ENCODE measurements around the gene KATNAL1.
"Not testable (repeated sequence)": the region's sequence is repeated elsewhere in the genome, so short reads cannot be mapped to it uniquely, and the experiment has no call there.

KATNAL1 gene

GRCh38 chr13:30204564-30204963 is 102.8 kb downstream of the KATNAL1 start:
- DNase-seq, result no peak

- peak; percentile 38 for DNase-seq
Observed at GRCh38 chr13:30196025-30196424, 111.3 kb downstream of the KATNAL1 start.

- DNase-seq, result no peak
Observed at GRCh38 chr13:30194906-30195305, 112.4 kb downstream of the KATNAL1 start.

GRCh38 chr13:30193279-30194234 is 113.8 kb downstream of the KATNAL1 start:
- no peak for DNase-seq

- no peak for DNase-seq
Observed at GRCh38 chr13:30192320-30193093, 114.8 kb downstream of the KATNAL1 start.

GRCh38 chr13:30191491-30192100 is 115.8 kb downstream of the KATNAL1 start:
- no peak for DNase-seq

- DNase-seq, result peak; percentile 13
Observed at GRCh38 chr13:30186634-30187415, 120.5 kb downstream of the KATNAL1 start.

GRCh38 chr13:30181888-30182651 is 125.3 kb downstream of the KATNAL1 start:
- DNase-seq, result no peak

- DNase-seq, result no peak
Observed at GRCh38 chr13:30179597-30180276, 127.6 kb downstream of the KATNAL1 start.

- no peak for DNase-seq
Observed at GRCh38 chr13:30178976-30179375, 128.4 kb downstream of the KATNAL1 start.

- no peak for DNase-seq
Observed at GRCh38 chr13:30175166-30175565, 132.2 kb downstream of the KATNAL1 start.

GRCh38 chr13:30174250-30174649 is 133.1 kb downstream of the KATNAL1 start:
- not testable (repeated sequence) for DNase-seq

GRCh38 chr13:30173303-30173610 is 134.1 kb downstream of the KATNAL1 start:
- no peak for DNase-seq

- no peak for DNase-seq
Observed at GRCh38 chr13:30172593-30173302, 134.6 kb downstream of the KATNAL1 start.

GRCh38 chr13:30170569-30170968 is 136.8 kb downstream of the KATNAL1 start:
- DNase-seq, result no peak

GRCh38 chr13:30169442-30169841 is 137.9 kb downstream of the KATNAL1 start:
- DNase-seq, result no peak

- no peak for DNase-seq
Observed at GRCh38 chr13:30165796-30166195, 141.6 kb downstream of the KATNAL1 start.

GRCh38 chr13:30165071-30165470 is 142.3 kb downstream of the KATNAL1 start:
- DNase-seq, result no peak

GRCh38 chr13:30164146-30164545 is 143.2 kb downstream of the KATNAL1 start:
- DNase-seq, result no peak

GRCh38 chr13:30163441-30163840 is 143.9 kb downstream of the KATNAL1 start:
- no peak for DNase-seq

- no peak for DNase-seq
Observed at GRCh38 chr13:30159446-30159839, 147.9 kb downstream of the KATNAL1 start.
